HepG2 (cell line): Measurements from ENCODE around the gene EIF1. TPM values are rescaled to one million over a fixed set of nuclear protein-coding genes. Genes with fewer than 3 reads are reported as not detected.

Source experiments
- EEA1 ChIP-seq: sonication (generic); formaldehyde crosslinking; IDR thresholded peaks from 2 replicates; pipeline ENCODE4 v1.5.1; 2020; ENCODE audit warnings: mild to moderate bottlenecking, missing genetic modification reagents, borderline replicate concordance
- HIVEP1 ChIP-seq: sonication (generic); formaldehyde crosslinking; IDR thresholded peaks from 2 replicates; pipeline ENCODE4 v1.4.0; 2020; ENCODE audit warnings: mild to moderate bottlenecking, missing genetic modification reagents
- HNF4G ChIP-seq, 2 experiments: sonication (generic) in 1 of 2; formaldehyde crosslinking in 1 of 2; IDR thresholded peaks; 2 replicates each; pipeline versions ENCODE4 v1.4.0 to v1.6.1; 2011 to 2020; ENCODE audit warnings: borderline replicate concordance in 2 of 2, low read depth in 2 of 2, mild to moderate bottlenecking in 2 of 2, low read length in 1 of 2, missing genetic modification reagents in 1 of 2, moderate library complexity in 1 of 2
- HOXA9 ChIP-seq: sonication (generic); formaldehyde crosslinking; IDR thresholded peaks from 2 replicates; pipeline ENCODE4 v1.8.1; 2022; ENCODE audit warnings: missing genetic modification reagents, mild to moderate bottlenecking, moderate library complexity, borderline replicate concordance
- NR2C2 ChIP-seq: sonication (generic); formaldehyde crosslinking; IDR thresholded peaks from 2 replicates; pipeline ENCODE4 v1.4.0; 2020; ENCODE audit warnings: missing genetic modification reagents, mild to moderate bottlenecking, moderate library complexity, borderline replicate concordance
- POLR2AphosphoS5 ChIP-seq: IDR thresholded peaks from 2 replicates; pipeline ENCODE4 v1.6.1; 2012; ENCODE audit warnings: low read depth, low read length
- RARA ChIP-seq: IDR thresholded peaks from 2 replicates; pipeline ENCODE4 v1.6.1; 2016; ENCODE audit warnings: missing genetic modification reagents, missing compliant biosample characterization
- SIN3A ChIP-seq: IDR thresholded peaks from 2 replicates; pipeline ENCODE4 v1.6.1; 2011; ENCODE audit warnings: low read depth, mild to moderate bottlenecking, control low read depth, low read length, borderline replicate concordance
- ZNF383 ChIP-seq: sonication (generic); formaldehyde crosslinking; IDR thresholded peaks from 2 replicates; pipeline ENCODE4 v1.4.0; 2020; ENCODE audit warnings: missing genetic modification reagents, mild to moderate bottlenecking, borderline replicate concordance
- ZNF460 ChIP-seq: sonication (generic); formaldehyde crosslinking; IDR thresholded peaks from 2 replicates; pipeline ENCODE4 v1.5.1; 2020; ENCODE audit warnings: missing genetic modification reagents, mild to moderate bottlenecking, borderline replicate concordance
- ZNF564 ChIP-seq: sonication (generic); formaldehyde crosslinking; IDR thresholded peaks from 2 replicates; pipeline ENCODE4 v1.8.1; 2023; ENCODE audit warnings: mild to moderate bottlenecking, missing genetic modification reagents
- ZNF720 ChIP-seq: sonication (generic); formaldehyde crosslinking; IDR thresholded peaks from 2 replicates; pipeline ENCODE4 v1.4.0; 2020; ENCODE audit warnings: missing genetic modification reagents
- polyA plus RNA-seq, 8 experiments: library from polyadenylated mRNA; depleted of rRNA in 3 of 8; stranded (reverse) in 7 of 8; unstranded in 1 of 8; fragments of >200 nt; fragmentation: Illumina TruSeq in 4 of 8; extraction: Trizol in 4 of 8; gene quantifications; 2 replicates each; pipeline versions ENCODE4 v1.2.1 to v1.2.3, GENCODE V29; 2011 to 2016; ENCODE audit warnings: low read depth in 4 of 8, missing spikeins in 1 of 8, mixed read lengths in 1 of 8; ENCODE audit not compliant: insufficient read depth in 1 of 8
- total RNA-seq, 5 experiments: library from RNA; depleted of rRNA; stranded (reverse); fragments of >200 nt; fragmentation: Illumina TruSeq; extraction: Trizol; gene quantifications; 2 replicates each; pipeline ENCODE4 v1.2.3, GENCODE V29; 2016; ENCODE audit warnings: low read depth in 1 of 5
- TF ChIP-seq, protein P1 (sequence below): sonication (generic); formaldehyde crosslinking; IDR thresholded peaks from 2 replicates; pipeline ENCODE4 v1.5.0; 2020; ENCODE audit warnings: mild to moderate bottlenecking, missing genetic modification reagents, borderline replicate concordance
- TF ChIP-seq, protein P2 (sequence below): sonication (generic); formaldehyde crosslinking; IDR thresholded peaks from 2 replicates; pipeline ENCODE4 v1.5.0; 2020; ENCODE audit warnings: missing genetic modification reagents, mild to moderate bottlenecking, borderline replicate concordance
- TF ChIP-seq, protein P3 (sequence below): sonication (generic); formaldehyde crosslinking; IDR thresholded peaks from 2 replicates; pipeline ENCODE4 v1.4.0; 2020; ENCODE audit warnings: missing genetic modification reagents, borderline replicate concordance

Gene EIF1
- total and polyA plus RNA-seq, 2 of the 13 experiments (the other 11 are each of a cell fraction or from before 2014, with no cell fraction given) = 147 to 517 TPM

DNA sequence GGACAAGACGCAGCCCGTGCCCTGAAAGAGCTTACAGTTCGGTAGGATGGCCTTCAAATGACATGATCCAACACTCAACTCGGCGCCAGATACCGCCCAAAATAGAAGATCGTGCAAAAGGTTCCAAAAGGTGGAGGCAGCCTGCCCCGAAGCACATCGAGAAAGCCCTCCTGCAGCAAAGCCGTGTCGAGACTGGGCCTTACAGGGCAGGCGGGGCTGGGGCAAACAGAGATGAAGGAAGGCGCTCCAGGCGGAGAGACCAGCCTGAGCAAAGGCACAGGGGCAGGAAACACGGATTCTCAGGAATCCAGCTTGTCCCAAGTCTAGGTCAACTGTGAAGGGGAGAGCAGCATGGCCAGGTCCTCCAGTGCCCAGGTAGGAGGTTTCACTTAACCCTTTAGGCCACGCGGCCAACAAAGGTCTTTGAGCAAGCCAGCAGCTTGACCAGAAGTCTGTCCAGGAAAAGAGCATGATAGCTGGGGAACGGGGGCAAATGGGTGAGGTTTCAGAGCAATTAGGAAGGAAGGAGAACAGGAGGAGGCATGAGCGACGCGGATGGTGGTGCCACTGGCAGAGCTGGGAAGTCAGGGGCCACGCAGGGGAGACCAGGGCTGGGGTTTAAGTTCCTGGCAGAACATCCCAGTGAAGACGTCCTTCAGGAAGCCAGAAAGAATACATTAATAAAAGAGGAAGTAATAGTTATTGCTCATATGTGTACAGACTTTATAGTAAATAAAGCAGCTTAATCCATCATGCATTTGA lies 21.2 kb upstream of the EIF1 start (continued):
- TF ChIP-seq, protein P1, sequence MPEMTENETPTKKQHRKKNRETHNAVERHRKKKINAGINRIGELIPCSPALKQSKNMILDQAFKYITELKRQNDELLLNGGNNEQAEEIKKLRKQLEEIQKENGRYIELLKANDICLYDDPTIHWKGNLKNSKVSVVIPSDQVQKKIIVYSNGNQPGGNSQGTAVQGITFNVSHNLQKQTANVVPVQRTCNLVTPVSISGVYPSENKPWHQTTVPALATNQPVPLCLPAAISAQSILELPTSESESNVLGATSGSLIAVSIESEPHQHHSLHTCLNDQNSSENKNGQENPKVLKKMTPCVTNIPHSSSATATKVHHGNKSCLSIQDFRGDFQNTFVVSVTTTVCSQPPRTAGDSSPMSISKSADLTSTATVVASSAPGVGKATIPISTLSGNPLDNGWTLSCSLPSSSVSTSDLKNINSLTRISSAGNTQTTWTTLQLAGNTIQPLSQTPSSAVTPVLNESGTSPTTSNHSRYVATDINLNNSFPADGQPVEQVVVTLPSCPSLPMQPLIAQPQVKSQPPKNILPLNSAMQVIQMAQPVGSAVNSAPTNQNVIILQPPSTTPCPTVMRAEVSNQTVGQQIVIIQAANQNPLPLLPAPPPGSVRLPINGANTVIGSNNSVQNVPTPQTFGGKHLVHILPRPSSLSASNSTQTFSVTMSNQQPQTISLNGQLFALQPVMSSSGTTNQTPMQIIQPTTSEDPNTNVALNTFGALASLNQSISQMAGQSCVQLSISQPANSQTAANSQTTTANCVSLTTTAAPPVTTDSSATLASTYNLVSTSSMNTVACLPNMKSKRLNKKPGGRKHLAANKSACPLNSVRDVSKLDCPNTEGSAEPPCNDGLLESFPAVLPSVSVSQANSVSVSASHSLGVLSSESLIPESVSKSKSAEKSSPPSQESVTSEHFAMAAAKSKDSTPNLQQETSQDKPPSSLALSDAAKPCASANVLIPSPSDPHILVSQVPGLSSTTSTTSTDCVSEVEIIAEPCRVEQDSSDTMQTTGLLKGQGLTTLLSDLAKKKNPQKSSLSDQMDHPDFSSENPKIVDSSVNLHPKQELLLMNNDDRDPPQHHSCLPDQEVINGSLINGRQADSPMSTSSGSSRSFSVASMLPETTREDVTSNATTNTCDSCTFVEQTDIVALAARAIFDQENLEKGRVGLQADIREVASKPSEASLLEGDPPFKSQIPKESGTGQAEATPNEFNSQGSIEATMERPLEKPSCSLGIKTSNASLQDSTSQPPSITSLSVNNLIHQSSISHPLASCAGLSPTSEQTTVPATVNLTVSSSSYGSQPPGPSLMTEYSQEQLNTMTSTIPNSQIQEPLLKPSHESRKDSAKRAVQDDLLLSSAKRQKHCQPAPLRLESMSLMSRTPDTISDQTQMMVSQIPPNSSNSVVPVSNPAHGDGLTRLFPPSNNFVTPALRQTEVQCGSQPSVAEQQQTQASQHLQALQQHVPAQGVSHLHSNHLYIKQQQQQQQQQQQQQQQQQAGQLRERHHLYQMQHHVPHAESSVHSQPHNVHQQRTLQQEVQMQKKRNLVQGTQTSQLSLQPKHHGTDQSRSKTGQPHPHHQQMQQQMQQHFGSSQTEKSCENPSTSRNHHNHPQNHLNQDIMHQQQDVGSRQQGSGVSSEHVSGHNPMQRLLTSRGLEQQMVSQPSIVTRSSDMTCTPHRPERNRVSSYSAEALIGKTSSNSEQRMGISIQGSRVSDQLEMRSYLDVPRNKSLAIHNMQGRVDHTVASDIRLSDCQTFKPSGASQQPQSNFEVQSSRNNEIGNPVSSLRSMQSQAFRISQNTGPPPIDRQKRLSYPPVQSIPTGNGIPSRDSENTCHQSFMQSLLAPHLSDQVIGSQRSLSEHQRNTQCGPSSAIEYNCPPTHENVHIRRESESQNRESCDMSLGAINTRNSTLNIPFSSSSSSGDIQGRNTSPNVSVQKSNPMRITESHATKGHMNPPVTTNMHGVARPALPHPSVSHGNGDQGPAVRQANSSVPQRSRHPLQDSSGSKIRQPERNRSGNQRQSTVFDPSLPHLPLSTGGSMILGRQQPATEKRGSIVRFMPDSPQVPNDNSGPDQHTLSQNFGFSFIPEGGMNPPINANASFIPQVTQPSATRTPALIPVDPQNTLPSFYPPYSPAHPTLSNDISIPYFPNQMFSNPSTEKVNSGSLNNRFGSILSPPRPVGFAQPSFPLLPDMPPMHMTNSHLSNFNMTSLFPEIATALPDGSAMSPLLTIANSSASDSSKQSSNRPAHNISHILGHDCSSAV (CRISPR knock-in tag) = no peak
- TF ChIP-seq RARA (no peak), HOXA9 (no peak), HNF4G (IDR thresholded peaks at IDR 0.05; ENCODE audit: borderline replicate concordance, low read depth, low read length) (no peak), HNF4G (CRISPR knock-in tag; IDR thresholded peaks at IDR 0.05; ENCODE audit: borderline replicate concordance, low read depth) (no peak), SIN3A (no peak), POLR2AphosphoS5 (no peak), EEA1 (CRISPR knock-in tag) (peak; percentile 82; the same call in 1 of the 2 replicates), HIVEP1 (CRISPR knock-in tag) (no peak), ZNF383 (no peak), ZNF720 (no peak), ZNF564 (no peak), NR2C2 (CRISPR knock-in tag) (no peak), ZNF460 (no peak)
- TF ChIP-seq, protein P2, sequence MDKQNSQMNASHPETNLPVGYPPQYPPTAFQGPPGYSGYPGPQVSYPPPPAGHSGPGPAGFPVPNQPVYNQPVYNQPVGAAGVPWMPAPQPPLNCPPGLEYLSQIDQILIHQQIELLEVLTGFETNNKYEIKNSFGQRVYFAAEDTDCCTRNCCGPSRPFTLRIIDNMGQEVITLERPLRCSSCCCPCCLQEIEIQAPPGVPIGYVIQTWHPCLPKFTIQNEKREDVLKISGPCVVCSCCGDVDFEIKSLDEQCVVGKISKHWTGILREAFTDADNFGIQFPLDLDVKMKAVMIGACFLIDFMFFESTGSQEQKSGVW = no peak
- TF ChIP-seq, protein P3, sequence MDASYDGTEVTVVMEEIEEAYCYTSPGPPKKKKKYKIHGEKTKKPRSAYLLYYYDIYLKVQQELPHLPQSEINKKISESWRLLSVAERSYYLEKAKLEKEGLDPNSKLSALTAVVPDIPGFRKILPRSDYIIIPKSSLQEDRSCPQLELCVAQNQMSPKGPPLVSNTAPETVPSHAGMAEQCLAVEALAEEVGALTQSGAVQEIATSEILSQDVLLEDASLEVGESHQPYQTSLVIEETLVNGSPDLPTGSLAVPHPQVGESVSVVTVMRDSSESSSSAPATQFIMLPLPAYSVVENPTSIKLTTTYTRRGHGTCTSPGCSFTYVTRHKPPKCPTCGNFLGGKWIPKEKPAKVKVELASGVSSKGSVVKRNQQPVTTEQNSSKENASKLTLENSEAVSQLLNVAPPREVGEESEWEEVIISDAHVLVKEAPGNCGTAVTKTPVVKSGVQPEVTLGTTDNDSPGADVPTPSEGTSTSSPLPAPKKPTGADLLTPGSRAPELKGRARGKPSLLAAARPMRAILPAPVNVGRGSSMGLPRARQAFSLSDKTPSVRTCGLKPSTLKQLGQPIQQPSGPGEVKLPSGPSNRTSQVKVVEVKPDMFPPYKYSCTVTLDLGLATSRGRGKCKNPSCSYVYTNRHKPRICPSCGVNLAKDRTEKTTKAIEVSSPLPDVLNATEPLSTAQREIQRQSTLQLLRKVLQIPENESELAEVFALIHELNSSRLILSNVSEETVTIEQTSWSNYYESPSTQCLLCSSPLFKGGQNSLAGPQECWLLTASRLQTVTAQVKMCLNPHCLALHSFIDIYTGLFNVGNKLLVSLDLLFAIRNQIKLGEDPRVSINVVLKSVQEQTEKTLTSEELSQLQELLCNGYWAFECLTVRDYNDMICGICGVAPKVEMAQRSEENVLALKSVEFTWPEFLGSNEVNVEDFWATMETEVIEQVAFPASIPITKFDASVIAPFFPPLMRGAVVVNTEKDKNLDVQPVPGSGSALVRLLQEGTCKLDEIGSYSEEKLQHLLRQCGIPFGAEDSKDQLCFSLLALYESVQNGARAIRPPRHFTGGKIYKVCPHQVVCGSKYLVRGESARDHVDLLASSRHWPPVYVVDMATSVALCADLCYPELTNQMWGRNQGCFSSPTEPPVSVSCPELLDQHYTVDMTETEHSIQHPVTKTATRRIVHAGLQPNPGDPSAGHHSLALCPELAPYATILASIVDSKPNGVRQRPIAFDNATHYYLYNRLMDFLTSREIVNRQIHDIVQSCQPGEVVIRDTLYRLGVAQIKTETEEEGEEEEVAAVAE (CRISPR knock-in tag) = no peak
